ENCODE measurements around the gene DLAT. TPM values are rescaled to one million over a fixed set of nuclear protein-coding genes. Genes with fewer than 3 reads are reported as not detected.
"Not testable (repeated sequence)": the region's sequence is repeated elsewhere in the genome, so short reads cannot be mapped to it uniquely, and the experiment has no call there.

The DLAT gene
- total and polyA plus RNA-seq, 2 donors, result 13.3 to 28.8 TPM

DNA sequence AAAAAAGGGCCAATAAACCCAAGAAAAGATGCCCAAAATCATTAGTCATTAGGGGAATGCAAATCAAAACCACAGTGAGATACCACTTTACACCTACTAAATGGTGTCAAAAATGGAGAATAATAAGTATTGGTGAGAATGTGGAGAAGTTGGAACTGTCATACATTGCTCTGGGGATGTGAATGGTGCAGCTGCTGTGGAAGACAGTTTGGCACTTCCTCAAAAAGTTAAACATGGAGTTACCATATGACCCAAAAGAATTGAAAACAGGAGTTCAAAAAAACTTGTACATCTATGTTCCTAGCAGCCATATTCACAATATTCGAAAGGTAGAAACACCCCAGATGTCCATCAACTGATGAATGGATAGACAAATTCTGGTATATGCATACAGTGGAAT lies 24.5 kb upstream of the DLAT start:
- DNase-seq (ENCODE audit: low read depth in 6 of 9, low spot score in 9 of 9), result no peak
- Histone ChIP-seq H3K4me3 (ENCODE audit: low read length in 2 of 2) (no peak overlapping the region), H3K9me3 (ENCODE audit: control insufficient read depth in 2 of 2, insufficient read depth in 1 of 2, low read length in 1 of 2) (no peaks in the 10 kb centered on the region), H3K27me3 (ENCODE audit: control insufficient read depth in 2 of 2, insufficient read depth in 1 of 2, low read length in 1 of 2) (no peaks in the 10 kb centered on the region), H3K36me3 (ENCODE audit: control insufficient read depth in 2 of 2, insufficient read depth in 2 of 2, low read length in 1 of 2) (no peaks in the 10 kb centered on the region), H3K4me1 (ENCODE audit: control insufficient read depth in 2 of 2, insufficient read depth in 2 of 2, low read length in 2 of 2) (no peaks in the 10 kb centered on the region), H3K27ac (ENCODE audit: low read depth in 1 of 2, low read length in 1 of 2) (no peak overlapping the region)
- 98% methylated on average over 1 of the region's 1 CpG for WGBS

DNA sequence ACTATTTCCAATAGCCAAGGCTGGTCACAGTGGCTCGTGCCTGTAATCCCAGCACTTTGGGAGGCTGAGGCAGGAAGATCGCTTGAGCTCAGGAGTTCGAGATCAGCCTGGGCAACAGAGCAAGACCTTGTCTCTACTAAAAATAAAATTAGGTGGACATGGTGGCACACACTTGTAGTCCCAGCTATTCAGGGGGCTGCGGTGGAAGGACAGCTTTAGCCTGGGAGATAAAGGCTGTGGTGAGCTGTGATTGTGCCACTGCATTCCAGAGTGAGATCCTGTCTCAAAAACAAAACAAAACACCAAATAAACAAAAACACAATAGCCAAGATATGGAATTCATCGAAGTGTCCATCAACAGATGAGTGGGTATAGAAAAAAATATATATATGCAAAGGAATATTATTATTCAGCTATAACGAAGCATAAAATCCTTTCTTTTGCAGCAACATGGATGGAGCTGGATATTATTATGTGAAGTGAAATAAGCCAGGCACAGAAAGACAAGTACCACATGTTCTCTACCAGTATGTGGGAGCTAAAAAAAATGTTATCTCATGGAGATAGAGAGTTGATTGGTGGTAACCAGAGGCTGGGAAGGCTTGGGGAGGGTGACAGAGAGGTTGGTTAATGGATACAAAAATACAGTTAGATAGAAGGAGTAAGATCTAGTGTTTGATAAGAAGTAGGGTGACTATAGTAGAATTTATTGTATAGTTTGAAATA lies 22.6 kb upstream of the DLAT start:
- Histone ChIP-seq H3K36me3 (ENCODE audit: control insufficient read depth in 2 of 2, insufficient read depth in 2 of 2, low read length in 1 of 2) (no peaks in the 10 kb centered on the region), H3K27me3 (ENCODE audit: control insufficient read depth in 2 of 2, insufficient read depth in 1 of 2, low read length in 1 of 2) (no peaks in the 10 kb centered on the region), H3K27ac (ENCODE audit: low read depth in 1 of 2, low read length in 1 of 2) (no peak overlapping the region), H3K4me3 (ENCODE audit: low read length in 2 of 2) (no peak overlapping the region), H3K4me1 (ENCODE audit: control insufficient read depth in 2 of 2, insufficient read depth in 2 of 2, low read length in 2 of 2) (peaks cover 0 to 4% of the 10 kb centered on the region in 2 donors), H3K9me3 (ENCODE audit: control insufficient read depth in 2 of 2, insufficient read depth in 1 of 2, low read length in 1 of 2) (no peaks in the 10 kb centered on the region)
- WGBS, result 97% methylated on average over 6 of the region's 6 CpGs
- no peak for DNase-seq (ENCODE audit: low read depth in 6 of 9, low spot score in 9 of 9)

DNA sequence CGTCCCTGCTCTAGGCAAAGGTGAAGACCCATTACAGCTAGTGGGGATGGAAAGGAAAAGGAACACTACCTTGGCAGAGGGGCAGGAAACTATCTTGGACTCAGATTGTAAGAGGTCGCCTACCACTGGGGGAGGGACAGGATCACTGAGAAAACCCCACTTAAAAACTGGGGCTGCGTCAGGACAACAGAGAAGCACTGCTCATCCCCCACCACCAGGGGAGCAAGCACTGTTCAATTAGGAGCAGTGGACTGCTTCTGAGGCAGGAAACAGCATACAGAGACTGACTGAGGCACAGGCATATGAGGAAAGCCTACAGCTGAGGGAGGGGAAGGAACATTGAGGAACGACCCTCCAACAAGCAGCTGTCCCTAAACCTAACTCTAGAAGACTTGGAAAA lies 20.8 kb upstream of the DLAT start:
- H3K27ac ChIP-seq (ENCODE audit: low read depth in 1 of 2, low read length in 1 of 2), result no peak overlapping the region
- peaks cover 0 to 4% of the 10 kb centered on the region in 2 donors for H3K4me1 ChIP-seq (ENCODE audit: control insufficient read depth in 2 of 2, insufficient read depth in 2 of 2, low read length in 2 of 2)
- no peak overlapping the region for H3K4me3 ChIP-seq (ENCODE audit: low read length in 2 of 2)
- H3K27me3 ChIP-seq (ENCODE audit: control insufficient read depth in 2 of 2, insufficient read depth in 1 of 2, low read length in 1 of 2), result no peaks in the 10 kb centered on the region
- no peaks in the 10 kb centered on the region for H3K9me3 ChIP-seq (ENCODE audit: control insufficient read depth in 2 of 2, insufficient read depth in 1 of 2, low read length in 1 of 2)
- no peaks in the 10 kb centered on the region for H3K36me3 ChIP-seq (ENCODE audit: control insufficient read depth in 2 of 2, insufficient read depth in 2 of 2, low read length in 1 of 2)
- DNase-seq (ENCODE audit: low read depth in 6 of 9, low spot score in 9 of 9), result peak in 1 of 9 donors; percentile 9
- 61% methylated on average over 4 of the region's 4 CpGs for WGBS

DNA sequence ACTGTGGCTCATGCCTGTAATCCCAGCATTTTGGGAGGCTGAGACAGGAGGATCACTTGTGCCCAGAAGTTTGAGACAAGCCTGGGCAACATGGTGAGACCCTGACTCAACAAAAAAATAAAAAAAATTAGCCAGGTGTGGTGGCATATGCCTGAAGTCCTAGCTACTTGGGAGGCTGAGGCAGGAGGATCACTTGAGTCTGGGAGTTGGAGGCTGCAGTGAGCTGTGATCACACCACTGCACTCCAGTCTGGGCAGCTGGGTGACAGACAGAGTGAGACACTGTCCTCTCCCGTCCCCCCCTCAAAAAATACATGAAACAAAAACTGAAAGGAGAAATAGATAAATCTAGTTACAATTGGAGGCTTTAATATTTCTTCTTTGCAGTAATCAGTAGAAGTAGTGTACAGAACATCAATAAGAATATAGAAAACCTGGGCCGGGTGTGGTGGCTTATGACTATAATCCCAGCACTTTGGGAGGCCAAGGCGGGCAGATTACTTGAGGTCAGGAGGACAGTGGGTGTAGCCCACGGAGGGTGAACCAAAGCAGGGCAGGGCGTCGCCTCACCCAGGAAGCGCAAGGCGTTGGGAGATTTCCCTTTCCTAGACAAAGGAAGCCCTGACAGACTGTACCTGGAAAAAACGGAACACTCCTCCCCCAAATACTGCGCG lies 19.6 kb upstream of the DLAT start:
- Histone ChIP-seq H3K36me3 (ENCODE audit: control insufficient read depth in 2 of 2, insufficient read depth in 2 of 2, low read length in 1 of 2) (no peaks in the 10 kb centered on the region), H3K27ac (ENCODE audit: low read depth in 1 of 2, low read length in 1 of 2) (no peak overlapping the region), H3K4me1 (ENCODE audit: control insufficient read depth in 2 of 2, insufficient read depth in 2 of 2, low read length in 2 of 2) (peaks cover 0 to 4% of the 10 kb centered on the region in 2 donors), H3K4me3 (ENCODE audit: low read length in 2 of 2) (no peak overlapping the region), H3K9me3 (ENCODE audit: control insufficient read depth in 2 of 2, insufficient read depth in 1 of 2, low read length in 1 of 2) (no peaks in the 10 kb centered on the region), H3K27me3 (ENCODE audit: control insufficient read depth in 2 of 2, insufficient read depth in 1 of 2, low read length in 1 of 2) (no peaks in the 10 kb centered on the region)
- WGBS, result 97% methylated on average over 11 of the region's 11 CpGs
- no peak for DNase-seq (ENCODE audit: low read depth in 6 of 9, low spot score in 9 of 9)

DNA sequence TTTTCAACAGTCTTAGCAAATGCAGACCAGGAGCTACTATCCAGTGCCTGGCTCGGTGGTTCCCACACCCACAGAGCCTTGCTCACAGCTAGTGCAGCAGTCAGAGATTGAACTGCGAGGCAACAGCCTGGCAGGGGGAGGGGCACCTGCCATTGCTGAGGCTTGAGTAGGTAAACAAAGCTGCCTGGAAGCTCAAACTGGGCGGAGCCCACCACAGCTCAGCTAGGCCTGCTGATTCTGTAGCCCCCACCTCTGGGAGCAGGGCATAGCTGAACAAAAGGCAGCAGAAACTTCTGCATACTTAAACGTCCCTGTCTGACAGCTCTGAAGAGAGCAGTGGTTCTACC lies 19.1 kb upstream of the DLAT start:
- H3K27me3 ChIP-seq (ENCODE audit: control insufficient read depth in 2 of 2, insufficient read depth in 1 of 2, low read length in 1 of 2); H3K9me3 ChIP-seq (ENCODE audit: control insufficient read depth in 2 of 2, insufficient read depth in 1 of 2, low read length in 1 of 2); H3K4me3 ChIP-seq (ENCODE audit: low read length in 2 of 2); DNase-seq (ENCODE audit: low read depth in 6 of 9, low spot score in 9 of 9); H3K27ac ChIP-seq (ENCODE audit: low read depth in 1 of 2, low read length in 1 of 2); H3K36me3 ChIP-seq (ENCODE audit: control insufficient read depth in 2 of 2, insufficient read depth in 2 of 2, low read length in 1 of 2); H3K4me1 ChIP-seq (ENCODE audit: control insufficient read depth in 2 of 2, insufficient read depth in 2 of 2, low read length in 2 of 2): not testable (repeated sequence)
- 92% methylated on average over 4 of the region's 4 CpGs for WGBS

DNA sequence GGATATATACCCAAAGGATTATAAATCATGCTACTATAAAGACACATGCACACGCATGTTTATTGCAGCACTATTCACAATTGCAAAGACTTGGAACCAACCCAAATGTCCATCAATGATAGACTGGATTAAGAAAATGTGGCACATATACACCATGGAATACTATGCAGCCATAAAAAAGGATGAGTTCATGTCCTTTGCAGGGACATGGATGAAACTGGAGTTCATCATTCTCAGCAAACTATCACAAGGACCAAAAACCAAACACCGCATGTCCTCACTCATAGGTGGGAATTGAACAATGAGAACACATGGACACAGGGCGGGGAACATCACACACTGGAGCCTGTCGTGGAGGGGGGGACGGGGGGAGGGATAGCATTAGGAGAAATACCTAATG lies 13.8 kb upstream of the DLAT start:
- not testable (repeated sequence) for H3K27ac ChIP-seq (ENCODE audit: low read depth in 1 of 2, low read length in 1 of 2); H3K27me3 ChIP-seq (ENCODE audit: control insufficient read depth in 2 of 2, insufficient read depth in 1 of 2, low read length in 1 of 2); H3K36me3 ChIP-seq (ENCODE audit: control insufficient read depth in 2 of 2, insufficient read depth in 2 of 2, low read length in 1 of 2); H3K9me3 ChIP-seq (ENCODE audit: control insufficient read depth in 2 of 2, insufficient read depth in 1 of 2, low read length in 1 of 2); DNase-seq (ENCODE audit: low read depth in 6 of 9, low spot score in 9 of 9); H3K4me3 ChIP-seq (ENCODE audit: low read length in 2 of 2); H3K4me1 ChIP-seq (ENCODE audit: control insufficient read depth in 2 of 2, insufficient read depth in 2 of 2, low read length in 2 of 2)
- 97% methylated on average over 5 of the region's 5 CpGs for WGBS

DNA sequence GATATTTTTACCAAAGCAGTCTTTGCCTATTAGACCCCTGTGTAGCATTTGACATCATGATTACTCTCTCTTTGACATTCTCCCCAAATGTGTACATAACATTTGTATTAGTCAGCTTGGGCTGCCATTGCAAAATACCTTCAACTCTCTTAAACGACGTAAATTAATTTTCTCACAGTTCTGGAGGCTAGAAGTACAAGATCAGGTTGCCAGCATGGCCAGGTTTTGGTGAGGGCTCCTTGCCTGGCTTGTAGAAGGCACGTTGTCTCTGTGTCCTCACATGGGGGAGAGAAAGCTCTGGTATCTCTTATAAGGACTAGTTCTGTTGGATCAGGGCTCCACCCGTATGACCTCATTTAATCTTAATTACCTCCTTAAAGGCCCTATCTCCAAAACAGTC lies 12.3 kb upstream of the DLAT start:
- Histone ChIP-seq H3K4me3 (ENCODE audit: low read length in 2 of 2) (no peak overlapping the region), H3K36me3 (ENCODE audit: control insufficient read depth in 2 of 2, insufficient read depth in 2 of 2, low read length in 1 of 2) (peaks cover 0 to 5% of the 10 kb centered on the region in 2 donors), H3K27me3 (ENCODE audit: control insufficient read depth in 2 of 2, insufficient read depth in 1 of 2, low read length in 1 of 2) (no peaks in the 10 kb centered on the region), H3K27ac (ENCODE audit: low read depth in 1 of 2, low read length in 1 of 2) (no peak overlapping the region), H3K4me1 (ENCODE audit: control insufficient read depth in 2 of 2, insufficient read depth in 2 of 2, low read length in 2 of 2) (no peaks in the 10 kb centered on the region), H3K9me3 (ENCODE audit: control insufficient read depth in 2 of 2, insufficient read depth in 1 of 2, low read length in 1 of 2) (no peaks in the 10 kb centered on the region)
- DNase-seq (ENCODE audit: low read depth in 6 of 9, low spot score in 9 of 9), result no peak
- WGBS, result 97% methylated on average over 4 of the region's 4 CpGs

DNA sequence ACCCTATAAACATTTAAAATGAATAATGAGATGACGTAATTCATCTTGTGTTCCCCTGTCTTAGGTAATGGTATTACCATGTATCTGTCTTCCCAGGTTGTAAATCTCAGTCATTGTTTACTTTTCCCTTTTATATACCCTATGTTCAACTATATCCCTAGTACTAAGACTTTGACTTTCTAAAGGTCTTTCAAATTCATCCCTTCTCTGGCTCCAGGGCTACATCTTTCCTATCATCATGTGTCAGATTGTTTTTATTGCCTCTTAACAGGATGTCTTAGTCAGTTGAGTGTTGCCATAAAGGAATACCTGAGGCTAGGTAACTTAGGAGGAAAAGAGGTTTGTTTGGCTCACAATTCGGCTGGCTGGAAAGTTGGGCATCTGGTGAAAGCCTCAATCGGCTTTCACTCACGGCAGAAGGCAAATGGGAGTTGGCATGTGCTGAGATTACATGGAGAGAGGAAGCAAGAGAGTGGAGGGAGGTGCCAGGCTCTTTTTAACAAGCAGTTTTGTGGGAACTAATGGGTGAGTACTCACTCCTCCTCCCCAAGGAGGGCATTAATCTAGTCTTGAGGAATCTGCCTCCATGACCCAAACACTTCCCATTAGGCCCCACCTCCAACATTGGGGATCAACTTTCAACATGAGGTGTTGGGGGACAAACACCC lies 11.6 kb upstream of the DLAT start:
- Histone ChIP-seq H3K36me3 (ENCODE audit: control insufficient read depth in 2 of 2, insufficient read depth in 2 of 2, low read length in 1 of 2) (peaks cover 0 to 5% of the 10 kb centered on the region in 2 donors), H3K9me3 (ENCODE audit: control insufficient read depth in 2 of 2, insufficient read depth in 1 of 2, low read length in 1 of 2) (no peaks in the 10 kb centered on the region), H3K27me3 (ENCODE audit: control insufficient read depth in 2 of 2, insufficient read depth in 1 of 2, low read length in 1 of 2) (no peaks in the 10 kb centered on the region), H3K4me1 (ENCODE audit: control insufficient read depth in 2 of 2, insufficient read depth in 2 of 2, low read length in 2 of 2) (no peaks in the 10 kb centered on the region), H3K4me3 (ENCODE audit: low read length in 2 of 2) (no peak overlapping the region), H3K27ac (ENCODE audit: low read depth in 1 of 2, low read length in 1 of 2) (no peak overlapping the region)
- 97% methylated on average over 4 of the region's 4 CpGs for WGBS
- DNase-seq (ENCODE audit: low read depth in 6 of 9, low spot score in 9 of 9), result no peak

DNA sequence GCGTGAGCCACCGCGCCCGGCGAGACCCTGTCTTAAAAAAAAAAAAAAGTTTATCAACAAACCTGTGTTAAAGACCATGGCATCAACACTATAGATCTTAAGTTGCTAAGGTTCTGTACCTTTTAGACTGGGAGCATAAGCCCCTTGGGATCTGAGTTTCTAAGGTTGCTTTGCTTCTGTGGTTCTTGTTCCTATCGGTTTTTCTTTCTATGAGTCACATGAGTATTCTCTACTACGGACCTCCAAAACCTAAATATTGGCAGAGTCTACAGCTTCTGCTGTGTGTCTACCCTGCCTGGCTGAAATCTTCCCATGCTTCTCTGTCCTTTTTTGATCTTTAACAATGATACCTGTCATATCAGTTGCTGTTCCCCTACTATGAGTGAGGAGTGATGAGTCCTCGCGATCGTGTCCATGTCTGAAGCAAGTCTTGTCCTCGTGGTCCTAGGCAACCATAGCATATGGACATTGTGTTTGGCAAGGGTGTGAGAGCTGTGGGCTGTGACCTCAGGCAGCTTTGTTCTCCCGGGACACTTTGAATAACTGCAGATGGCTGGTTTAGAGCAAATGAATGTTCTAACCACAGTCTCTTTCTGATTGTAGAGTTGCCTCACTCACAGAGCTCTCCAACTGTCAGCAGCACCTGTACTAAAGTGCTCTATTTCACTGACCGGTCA lies 9.0 kb upstream of the DLAT start:
- WGBS, result 96% methylated on average over 13 of the region's 13 CpGs
- Histone ChIP-seq H3K36me3 (ENCODE audit: control insufficient read depth in 2 of 2, insufficient read depth in 2 of 2, low read length in 1 of 2) (peaks cover 0 to 5% of the 10 kb centered on the region in 2 donors), H3K27me3 (ENCODE audit: control insufficient read depth in 2 of 2, insufficient read depth in 1 of 2, low read length in 1 of 2) (no peaks in the 10 kb centered on the region), H3K27ac (ENCODE audit: low read depth in 1 of 2, low read length in 1 of 2) (no peak overlapping the region), H3K4me1 (ENCODE audit: control insufficient read depth in 2 of 2, insufficient read depth in 2 of 2, low read length in 2 of 2) (no peaks in the 10 kb centered on the region), H3K4me3 (ENCODE audit: low read length in 2 of 2) (no peak overlapping the region), H3K9me3 (ENCODE audit: control insufficient read depth in 2 of 2, insufficient read depth in 1 of 2, low read length in 1 of 2) (no peaks in the 10 kb centered on the region)
- no peak for DNase-seq (ENCODE audit: low read depth in 6 of 9, low spot score in 9 of 9)

Measured in thymus (tissue), 11 donors.